Endothelial cell of umbilical vein (primary cell): Measurements from ENCODE around the gene ULK2. TPM values are rescaled to one million over a fixed set of nuclear protein-coding genes. Genes with fewer than 3 reads are reported as not detected.

Source experiments
- BruUV-seq: library from RNA; stranded (reverse); fragments of 400-500 nt; replicated peaks from 2 replicates; lab custom pipeline; 2021; lab: Mats Ljungman, UMichigan
- CTCF ChIA-PET: fragments of 300-600, 350-600 bp; sonication (Branson Sonifier 250); formaldehyde crosslinking; loops from one replicate; lab custom pipeline; 2021; ENCODE audit warnings: antibody characterized with exemption, inconsistent platforms; lab: Charles Lee
- POLR2A ChIA-PET: fragments of 300-600, 350-600 bp; sonication (Branson Sonifier 250); formaldehyde crosslinking; loops from one replicate; lab custom pipeline; 2021; ENCODE audit warnings: antibody characterized with exemption, inconsistent platforms; lab: Charles Lee
- DNase-seq: peaks from one replicate; pipeline ENCODE4 v3.0.0-alpha.2; 2011; ENCODE audit warnings: low read depth, low spot score
- FAIRE-seq: peaks from 2 replicates; lab custom pipeline; 2011; peaks lifted over from hg19 to GRCh38; lab: Jason Lieb, UNC
- H2AFZ ChIP-seq: 2 replicates; pipeline ENCODE4 v1.6.0; 2012; ENCODE audit warnings: low read depth, low read length, control low read depth, inconsistent platforms
- H3K27ac ChIP-seq: 2 replicates; pipeline ENCODE4 v1.5.1; 2011; ENCODE audit warnings: low read depth, mild to moderate bottlenecking, control low read depth, low read length, moderate library complexity; ENCODE audit not compliant: insufficient read depth
- H3K27me3 ChIP-seq, 2 experiments: 2 replicates each; pipeline versions ENCODE4 v1.6.0 to v1.6.1; 2011; ENCODE audit warnings: low read length in 2 of 2, mixed read lengths in 1 of 2; ENCODE audit not compliant: control insufficient read depth in 2 of 2, insufficient read depth in 2 of 2
- H3K36me3 ChIP-seq, 2 experiments: 2 replicates in 1 of 2; 3 replicates in 1 of 2; pipeline ENCODE4 v1.5.1; 2011; ENCODE audit warnings: low read length in 2 of 2, mild to moderate bottlenecking in 1 of 2, moderate library complexity in 1 of 2; ENCODE audit not compliant: control insufficient read depth in 2 of 2, insufficient read depth in 2 of 2; ENCODE audit errors: extremely low read depth in 1 of 2
- H3K4me1 ChIP-seq: 3 replicates; pipeline ENCODE4 v1.5.1; 2011; ENCODE audit warnings: mild to moderate bottlenecking, low read length; ENCODE audit not compliant: control insufficient read depth, insufficient read depth; ENCODE audit errors: extremely low read depth
- H3K4me2 ChIP-seq: 2 replicates; pipeline ENCODE4 v1.6.1; 2011; ENCODE audit warnings: low read length, control low read depth, mixed read lengths; ENCODE audit not compliant: insufficient read depth
- H3K4me3 ChIP-seq, 3 experiments: fragments of 200-600 bp in 1 of 3; sonication (generic), shearing (Covaris generic) in 1 of 3; replicated peaks in 1 of 3; 2 replicates each; pipeline ENCODE4 v1.5.1; 2011 to 2016; ENCODE audit warnings: control low read depth in 3 of 3, low read length in 3 of 3, mild to moderate bottlenecking in 2 of 3, inconsistent platforms in 1 of 3, low read depth in 1 of 3, moderate library complexity in 1 of 3; ENCODE audit not compliant: insufficient read depth in 1 of 3
- H3K79me2 ChIP-seq: 2 replicates; pipeline ENCODE4 v1.6.0; 2012; ENCODE audit warnings: low read length, inconsistent platforms; ENCODE audit not compliant: control insufficient read depth, insufficient read depth
- H3K9ac ChIP-seq: replicated peaks from 2 replicates; pipeline ENCODE3; 2011; ENCODE audit warnings: low read length, control low read depth; ENCODE audit not compliant: insufficient read depth; ENCODE audit errors: extremely low read depth
- H3K9me1 ChIP-seq: replicated peaks from 3 replicates; pipeline ENCODE4 v1.6.0; 2011; ENCODE audit warnings: mild to moderate bottlenecking, low read length; ENCODE audit not compliant: control insufficient read depth, insufficient read depth; ENCODE audit errors: extremely low read depth
- H3K9me3 ChIP-seq: replicated peaks from 2 replicates; pipeline ENCODE4 v1.5.1; 2012; ENCODE audit warnings: low read length, inconsistent platforms; ENCODE audit not compliant: control insufficient read depth, insufficient read depth
- H4K20me1 ChIP-seq: replicated peaks from 2 replicates; pipeline ENCODE3; 2011; ENCODE audit warnings: mild to moderate bottlenecking, low read length; ENCODE audit not compliant: control insufficient read depth, insufficient read depth; ENCODE audit errors: extremely low read depth
- CTCF ChIP-seq, 2 donors: IDR thresholded peaks; 1 replicate in 1 of 2; 2 replicates in 1 of 2; pipeline ENCODE4 v1.5.1; 2011; ENCODE audit warnings: low read length in 2 of 2, mild to moderate bottlenecking in 2 of 2, moderate library complexity in 2 of 2, control low read depth in 1 of 2, inconsistent platforms in 1 of 2, low read depth in 1 of 2; ENCODE audit not compliant: insufficient read depth in 1 of 2; ENCODE audit errors: extremely low read depth in 1 of 2
- EZH2 ChIP-seq: IDR thresholded peaks from 2 replicates; pipeline ENCODE4 v1.6.1; 2012; ENCODE audit warnings: borderline replicate concordance, low read depth, mild to moderate bottlenecking, moderate library complexity, low read length, inconsistent platforms; ENCODE audit not compliant: severe bottlenecking
- FOS ChIP-seq: IDR thresholded peaks from 2 replicates; pipeline ENCODE4 v1.6.1; 2011; ENCODE audit warnings: mild to moderate bottlenecking, low read length, moderate library complexity, borderline replicate concordance; ENCODE audit not compliant: insufficient read depth
- GATA2 ChIP-seq: IDR thresholded peaks from 2 replicates; pipeline ENCODE4 v1.7.0; 2011; ENCODE audit warnings: low read depth, mild to moderate bottlenecking, moderate library complexity, mixed read lengths, low read length; ENCODE audit not compliant: insufficient read length, insufficient read depth
- JUN ChIP-seq: IDR thresholded peaks from 2 replicates; pipeline ENCODE4 v1.6.1; 2011; ENCODE audit warnings: borderline replicate concordance, low read depth; ENCODE audit not compliant: insufficient read length, insufficient read depth
- MAX ChIP-seq: IDR thresholded peaks from 2 replicates; pipeline ENCODE4 v1.6.1; 2011; ENCODE audit not compliant: insufficient read depth, insufficient read length
- MYC ChIP-seq: IDR thresholded peaks from one replicate; pipeline ENCODE4 v1.6.1; 2011; ENCODE audit warnings: mild to moderate bottlenecking, low read depth, low read length
- POLR2A ChIP-seq: IDR thresholded peaks from 2 replicates; pipeline ENCODE4 v1.6.1; 2012; ENCODE audit warnings: low read depth, mild to moderate bottlenecking, control low read depth, low read length
- POLR2AphosphoS5 ChIP-seq: IDR thresholded peaks from 2 replicates; pipeline ENCODE4 v1.6.1; 2012; ENCODE audit warnings: low read depth, mild to moderate bottlenecking, control low read depth, low read length, moderate library complexity; ENCODE audit not compliant: insufficient read depth
- dilution Hi-C: fragments of 300-500 bp; cut with MboI; formaldehyde crosslinking; loops from one replicate; pipeline ENCODE4 v1.15.0; 2019; ENCODE audit warnings: low sequenced_read_pairs; ENCODE audit not compliant: extremely low pct_ligation_motif_present
- intact Hi-C: fragments of 100-400 bp; cut with micrococcal nuclease; formaldehyde crosslinking; loops from one replicate; pipeline ENCODE4 v1.10.0; 2022
- polyA plus RNA-seq, 4 experiments: library from polyadenylated mRNA; depleted of rRNA in 3 of 4; stranded (reverse) in 3 of 4; unstranded in 1 of 4; fragments of >200 nt; gene quantifications; 2 replicates each; pipeline versions ENCODE4 v1.2.1 to v1.2.3, GENCODE V29; 2011 to 2012; ENCODE audit warnings: missing spikeins in 1 of 4
- total RNA-seq: library from RNA; stranded (reverse); gene quantifications from 2 replicates; pipeline ENCODE4 v1.2.3, GENCODE V29; 2021

The ULK2 gene
- total and polyA plus RNA-seq, 2 donors (not counting 3 experiments of a cell fraction or from before 2014, with no cell fraction given), result 19.3 to 26.7 TPM

GRCh38 chr17:19770985-19771735 lies 96.6 kb downstream of the ULK2 start:
- no peak for FAIRE-seq
- Histone ChIP-seq H4K20me1 (no peaks in the 10 kb centered on the region), H3K9me3 (no peaks in the 10 kb centered on the region), H3K36me3 (no peaks in the 10 kb centered on the region), H2AFZ (no peak overlapping the region), H3K27me3 (no peaks in the 10 kb centered on the region), H3K79me2 (no peaks in the 10 kb centered on the region), H3K4me1 (peaks cover 5% of the 10 kb centered on the region), H3K9ac (no peak overlapping the region), H3K4me3 (no peak overlapping the region), H3K9me1 (no peaks in the 10 kb centered on the region), H3K27ac (no peak overlapping the region), H3K4me2 (no peak overlapping the region)
- no peak for DNase-seq
- intact Hi-C loops, result no loop called here
- ChIA-PET CTCF (interaction anchor here (0.9 to 2.9 kb wide), 3 partner anchors 9 to 258 kb away, joined by 3 to 17 read pairs (median 7); partner anchors contain the start of gene ALDH3A2), POLR2A (no interaction called here)
- TF ChIP-seq JUN (no peak), POLR2AphosphoS5 (no peak), POLR2A (no peak), GATA2 (no peak), MAX (no peak), MYC (no peak), CTCF (IDR thresholded peaks at IDR 0.05; ENCODE audit: extremely low read depth in 1 of 2, insufficient read depth in 1 of 2, low read depth in 1 of 2, low read length in 2 of 2) (no peak), FOS (no peak), EZH2 (no peak)
- dilution Hi-C loops, result no loop called here
- no TSS peak for BruUV-seq
